ENCODE data around the gene CAPRIN1. TPM values are rescaled to one million over a fixed set of nuclear protein-coding genes. Genes with fewer than 3 reads are reported as not detected.
A peak's percentile ranks its signal among the peaks of the same experiment; 100 is the strongest.
"Not testable (repeated sequence)": the region's sequence is repeated elsewhere in the genome, so short reads cannot be mapped to it uniquely, and the experiment has no call there.

The CAPRIN1 gene
- total RNA-seq, 2 donors from 2014 or later: 151 to 262 TPM

DNA sequence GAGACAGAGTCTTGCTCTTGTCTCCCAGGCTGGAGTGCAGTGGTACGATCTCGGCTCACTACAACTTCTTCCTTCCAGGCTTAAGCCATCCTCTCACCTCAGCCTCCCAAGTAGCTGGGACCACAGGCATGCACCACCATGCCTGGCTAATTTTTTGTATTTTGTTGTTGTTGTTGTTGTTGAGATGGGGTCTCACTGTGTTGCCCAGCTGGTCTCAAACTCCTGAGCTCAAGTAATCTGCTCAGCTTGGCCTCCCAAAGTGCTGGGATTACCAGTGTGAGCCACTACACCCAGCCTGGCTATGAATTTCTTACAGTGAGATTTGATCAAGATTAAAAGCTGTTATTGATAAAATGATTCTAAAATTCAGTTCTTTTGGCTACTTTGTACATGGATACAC, 43.4 kb downstream of the CAPRIN1 start:
- not testable (repeated sequence) for H3K27me3 Mint-ChIP-seq; H3K4me1 Mint-ChIP-seq; H3K9me3 Mint-ChIP-seq; H3K4me3 Mint-ChIP-seq; H3K27ac Mint-ChIP-seq; ATAC-seq (replicated peaks)
- H3K36me3 Mint-ChIP-seq (ENCODE audit: low read depth): peaks cover 100% of the 10 kb centered on the region

DNA sequence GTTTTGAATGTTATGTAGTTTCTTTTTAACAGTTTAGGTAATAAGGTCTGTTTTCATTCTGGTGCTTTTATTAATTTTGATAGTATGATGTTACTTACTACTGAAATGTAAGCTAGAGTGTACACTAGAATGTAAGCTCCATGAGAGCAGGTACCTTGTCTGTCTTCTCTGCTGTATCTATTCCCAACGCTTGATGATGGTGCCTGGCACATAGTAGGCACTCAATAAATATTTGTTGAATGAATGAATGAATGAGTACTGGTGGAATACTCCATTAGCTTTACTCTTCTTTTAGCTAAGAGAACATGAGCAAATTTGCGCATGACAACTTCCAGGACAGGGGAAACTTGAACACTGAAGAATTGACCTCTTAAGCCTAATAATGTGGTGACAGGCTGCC, 47.3 kb downstream of the CAPRIN1 start:
- Mint-ChIP-seq H3K4me3 (no peak overlapping the region), H3K4me1 (peaks cover 1% of the 10 kb centered on the region), H3K9me3 (no peaks in the 10 kb centered on the region), H3K27me3 (no peaks in the 10 kb centered on the region), H3K36me3 (ENCODE audit: low read depth) (peaks cover 85% of the 10 kb centered on the region), H3K27ac (no peak overlapping the region)
- no peak for ATAC-seq (replicated peaks)

DNA sequence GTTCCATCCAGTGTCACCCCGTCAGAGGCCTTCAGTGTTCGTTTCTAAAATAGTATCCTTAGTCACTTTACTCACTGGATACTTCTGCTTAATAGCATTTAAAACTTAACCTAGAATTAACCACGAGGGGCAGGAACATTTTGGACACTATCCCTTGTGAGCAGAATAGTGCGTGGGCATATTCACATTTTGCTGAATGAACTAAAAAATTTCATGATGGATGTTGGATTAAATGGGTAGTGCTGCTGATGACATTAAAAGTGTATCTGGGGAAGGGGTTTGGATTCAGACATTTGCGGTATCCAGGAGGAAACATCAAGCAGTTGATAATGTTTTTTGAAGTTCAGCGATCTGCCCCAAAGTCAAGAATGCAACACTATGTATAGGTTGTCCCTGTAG, 53.1 kb downstream of the CAPRIN1 start:
- H3K27ac Mint-ChIP-seq: peak overlapping the region; percentile 99
- H3K36me3 Mint-ChIP-seq (ENCODE audit: low read depth): peaks cover 77% of the 10 kb centered on the region
- no peaks in the 10 kb centered on the region for H3K27me3 Mint-ChIP-seq
- H3K4me1 Mint-ChIP-seq: peaks cover 27% of the 10 kb centered on the region
- ATAC-seq (replicated peaks): no peak
- H3K4me3 Mint-ChIP-seq: peak overlapping the region; percentile 96
- H3K9me3 Mint-ChIP-seq: no peaks in the 10 kb centered on the region

DNA sequence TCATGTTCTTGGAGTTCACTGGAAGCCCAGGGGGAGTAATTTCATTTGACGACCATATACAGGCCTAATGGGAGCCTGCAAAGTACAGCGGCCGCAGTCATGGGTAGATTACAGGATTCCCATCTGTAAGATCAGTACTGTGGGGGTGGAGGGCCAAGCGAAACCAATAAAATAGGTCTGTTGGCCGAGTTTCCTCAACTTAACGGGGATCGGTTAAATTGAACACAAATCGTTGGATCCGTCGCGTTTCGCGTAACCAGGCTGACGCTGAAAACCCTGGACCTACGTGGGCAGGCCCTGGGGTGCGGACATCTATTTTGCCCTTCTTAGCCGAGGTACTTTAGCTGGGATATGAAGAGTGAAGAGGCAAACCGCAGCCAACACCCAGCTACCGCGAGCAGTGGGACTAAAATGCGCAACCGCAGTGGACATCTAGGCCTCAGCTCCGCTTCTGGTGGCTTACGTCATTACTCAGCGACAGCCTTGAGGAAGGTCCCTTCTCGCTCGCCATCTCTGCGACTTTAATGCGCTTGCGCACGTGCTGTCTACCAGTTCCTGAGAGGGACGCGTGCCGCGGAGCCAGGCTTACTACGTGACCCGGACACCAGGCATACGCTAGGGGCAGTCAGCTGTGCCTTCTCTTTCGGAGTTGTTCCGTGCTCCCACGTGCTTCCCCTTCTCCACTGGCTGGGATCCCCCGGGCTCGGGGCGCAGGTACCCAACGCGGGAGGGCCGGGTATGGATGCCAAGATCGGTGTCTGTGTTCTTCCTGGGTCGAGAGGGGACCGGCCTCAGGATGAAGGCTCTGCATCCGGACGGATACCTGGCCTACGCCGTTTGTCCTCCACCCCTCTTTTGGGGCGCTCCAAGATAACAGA, 53.8 kb downstream of the CAPRIN1 start, which contains the start of gene NAT10:
Gene NAT10 (plus strand): TSS at position 551 of the 878 bp plus-strand sequence. CDS start 2,597 bp downstream, outside the sequence.
- peak; percentile 94 for ATAC-seq (replicated peaks)
- Mint-ChIP-seq H3K9me3 (no peaks in the 10 kb centered on the region), H3K27me3 (no peaks in the 10 kb centered on the region), H3K4me3 (peak within 1 kb of the TSS; percentile 96), H3K36me3 (ENCODE audit: low read depth) (peaks cover 77% of the 10 kb centered on the region), H3K27ac (peak within 1 kb of the TSS; percentile 99), H3K4me1 (peaks cover 27% of the 10 kb centered on the region)

DNA sequence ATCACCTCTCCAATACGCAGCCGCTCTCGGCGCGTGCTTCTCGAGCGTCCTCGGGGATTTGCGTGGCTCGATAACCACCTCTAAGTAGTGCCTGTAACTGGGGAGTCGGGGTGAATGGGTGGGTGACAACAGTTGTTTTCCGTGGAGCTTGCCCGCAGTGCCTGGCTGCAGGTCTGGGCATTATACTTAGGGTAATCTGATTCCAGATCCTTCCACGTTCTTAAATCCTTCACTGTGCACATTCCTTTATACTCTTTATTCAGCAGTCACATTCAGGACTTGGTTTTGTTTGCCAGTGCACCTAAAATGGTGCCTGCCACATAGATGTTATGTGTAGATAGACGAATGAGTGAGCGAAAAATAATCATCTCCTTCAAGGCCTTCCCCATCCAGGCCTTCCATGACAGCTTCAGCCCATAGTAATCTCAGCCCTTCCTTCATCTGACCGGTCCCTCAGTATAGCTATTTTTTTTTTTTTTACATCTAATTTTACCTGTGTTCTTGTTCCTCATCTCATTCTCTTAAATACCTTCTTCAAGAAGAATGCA, 54.5 kb downstream of the CAPRIN1 start:
- Mint-ChIP-seq H3K27ac (peak overlapping the region; percentile 99), H3K4me3 (peak overlapping the region; percentile 96), H3K4me1 (peaks cover 27% of the 10 kb centered on the region), H3K9me3 (no peaks in the 10 kb centered on the region), H3K27me3 (no peaks in the 10 kb centered on the region), H3K36me3 (ENCODE audit: low read depth) (peaks cover 77% of the 10 kb centered on the region)
- no peak for ATAC-seq (replicated peaks)

DNA sequence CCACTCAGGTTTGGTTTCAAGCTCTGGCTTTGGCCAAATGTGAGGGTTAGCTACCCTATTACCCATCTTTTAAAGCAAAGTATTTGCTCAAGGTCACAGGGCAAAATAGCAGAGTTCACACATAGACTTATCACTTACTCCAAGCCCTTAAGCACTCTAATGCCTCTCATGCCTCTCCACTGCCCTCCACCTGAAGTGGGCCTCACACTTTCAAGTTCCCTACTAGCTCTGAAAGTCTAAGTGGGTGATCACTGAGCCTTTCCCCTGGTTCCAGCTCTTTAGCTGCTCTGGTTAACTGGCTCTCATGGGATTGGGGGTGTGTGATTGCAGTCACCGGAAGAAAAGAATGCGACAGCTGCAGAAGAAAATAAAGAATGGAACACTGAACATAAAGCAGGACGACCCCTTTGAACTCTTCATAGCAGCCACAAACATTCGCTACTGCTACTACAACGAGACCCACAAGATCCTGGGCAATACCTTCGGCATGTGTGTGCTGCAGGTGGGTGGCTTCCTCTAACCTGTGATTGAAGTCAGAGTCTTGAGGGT, 60.3 kb downstream of the CAPRIN1 start:
- Mint-ChIP-seq H3K9me3 (no peaks in the 10 kb centered on the region), H3K4me1 (peaks cover 13% of the 10 kb centered on the region), H3K27me3 (no peaks in the 10 kb centered on the region), H3K36me3 (ENCODE audit: low read depth) (peaks cover 99% of the 10 kb centered on the region), H3K4me3 (no peak overlapping the region), H3K27ac (no peak overlapping the region)
- ATAC-seq (replicated peaks): no peak

DNA sequence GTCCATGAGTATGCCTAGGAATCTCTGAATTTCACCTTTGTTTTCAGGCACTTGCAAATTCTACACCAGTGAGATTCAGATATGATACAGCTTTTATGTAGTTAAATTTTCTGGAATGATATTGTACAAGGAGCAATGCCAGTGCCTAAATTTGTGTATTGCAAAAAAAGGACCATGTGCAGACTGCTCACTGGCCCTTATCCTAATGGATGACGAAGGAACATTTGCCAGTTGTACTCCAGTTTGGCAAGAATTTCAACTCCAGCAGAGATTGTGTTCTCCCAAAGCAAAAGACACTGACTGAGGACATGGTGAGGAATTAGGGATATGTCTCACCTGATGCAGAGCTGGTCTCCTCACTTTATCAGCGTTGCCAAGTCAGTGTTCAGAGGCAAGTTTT, 62.5 kb downstream of the CAPRIN1 start:
- peaks cover 99% of the 10 kb centered on the region for H3K36me3 Mint-ChIP-seq (ENCODE audit: low read depth)
- peaks cover 12% of the 10 kb centered on the region for H3K4me1 Mint-ChIP-seq
- no peak overlapping the region for H3K4me3 Mint-ChIP-seq
- H3K27me3 Mint-ChIP-seq: no peaks in the 10 kb centered on the region
- H3K9me3 Mint-ChIP-seq: no peaks in the 10 kb centered on the region
- ATAC-seq (replicated peaks): no peak
- no peak overlapping the region for H3K27ac Mint-ChIP-seq

DNA sequence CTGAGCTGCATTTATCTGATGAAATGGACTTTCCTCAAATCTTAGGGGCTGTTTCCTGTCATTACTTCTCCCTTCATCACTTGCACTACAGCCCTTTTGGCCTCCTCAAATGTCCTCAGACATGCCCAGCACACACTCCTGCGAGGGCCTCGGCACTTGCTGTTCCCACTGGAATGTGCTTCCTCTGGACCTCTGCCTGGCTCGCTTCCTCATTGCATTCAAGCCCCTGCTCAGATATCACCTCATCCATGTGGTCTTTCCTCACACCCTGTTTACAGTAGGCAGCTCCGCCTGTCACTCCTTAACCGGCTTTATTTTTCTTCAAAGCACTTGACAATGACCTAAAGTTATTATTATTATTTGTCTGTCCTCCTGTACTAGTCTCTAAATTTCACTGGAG, 62.9 kb downstream of the CAPRIN1 start:
- H3K4me3 Mint-ChIP-seq: no peak overlapping the region
- H3K27me3 Mint-ChIP-seq: no peaks in the 10 kb centered on the region
- peaks cover 7% of the 10 kb centered on the region for H3K4me1 Mint-ChIP-seq
- H3K27ac Mint-ChIP-seq: no peak overlapping the region
- no peak for ATAC-seq (replicated peaks)
- H3K36me3 Mint-ChIP-seq (ENCODE audit: low read depth): peaks cover 99% of the 10 kb centered on the region
- H3K9me3 Mint-ChIP-seq: no peaks in the 10 kb centered on the region

DNA sequence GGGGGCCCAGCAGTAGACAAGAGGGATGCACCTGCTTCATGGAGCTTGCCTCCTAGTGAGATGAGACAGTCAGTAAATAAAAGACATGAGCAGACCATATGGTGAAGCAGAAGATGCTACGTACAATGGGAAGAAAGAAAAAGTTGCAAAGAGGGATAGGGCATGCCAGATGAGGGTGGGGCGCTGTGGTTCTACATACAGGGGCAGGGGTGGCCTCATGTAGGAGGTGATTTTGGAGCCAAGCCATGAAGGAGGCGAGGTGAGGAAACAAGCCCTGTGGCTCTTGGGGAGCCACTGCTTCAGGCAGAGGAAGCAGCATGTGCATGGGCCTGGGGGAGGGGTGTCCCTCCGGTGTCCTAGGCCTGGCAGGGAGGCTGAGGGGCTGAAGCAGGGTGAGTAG, 69.1 kb downstream of the CAPRIN1 start:
- Mint-ChIP-seq H3K9me3 (no peaks in the 10 kb centered on the region), H3K4me3 (no peak overlapping the region), H3K4me1 (peaks cover 5% of the 10 kb centered on the region), H3K27me3 (no peaks in the 10 kb centered on the region), H3K27ac (no peak overlapping the region), H3K36me3 (ENCODE audit: low read depth) (peaks cover 99% of the 10 kb centered on the region)
- ATAC-seq (replicated peaks): no peak

DNA sequence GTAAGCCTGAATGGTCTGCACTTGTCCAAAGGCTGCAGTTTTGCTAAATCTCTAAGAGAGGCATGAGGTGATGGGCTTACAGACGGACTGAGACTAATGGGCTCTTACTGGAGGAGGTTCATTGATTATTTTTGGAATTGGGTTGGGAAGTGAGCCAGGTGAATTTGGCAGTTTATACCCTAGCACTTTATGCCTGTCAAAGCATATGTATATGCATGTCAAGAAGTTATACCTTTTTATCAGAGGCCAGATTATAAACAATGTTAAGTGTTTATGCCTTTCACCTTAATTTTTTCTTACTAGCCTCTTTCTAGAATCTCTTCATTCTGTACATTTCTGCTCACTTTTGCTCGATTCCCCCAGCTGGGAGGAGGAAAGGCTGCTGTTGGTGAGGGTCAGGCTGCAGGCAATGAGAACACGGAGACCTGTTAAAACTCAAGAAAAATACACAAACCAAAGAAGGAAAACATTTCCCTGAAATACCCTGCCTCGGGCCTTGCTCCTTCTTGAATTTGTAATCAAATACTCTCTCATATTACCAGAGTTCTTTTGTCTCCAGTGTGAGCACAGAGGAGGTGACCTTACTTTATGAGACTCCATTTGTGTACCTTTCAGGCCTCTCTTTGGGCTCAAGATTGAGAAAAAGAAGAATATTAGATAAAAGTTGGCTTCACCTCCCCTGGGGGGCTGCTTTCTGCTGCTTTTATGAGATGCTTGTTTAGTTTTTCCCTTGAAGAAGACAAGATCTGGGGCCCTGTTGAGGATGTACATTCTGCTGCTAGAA, 73.5 kb downstream of the CAPRIN1 start:
- peaks cover 100% of the 10 kb centered on the region for H3K36me3 Mint-ChIP-seq (ENCODE audit: low read depth)
- H3K27me3 Mint-ChIP-seq: no peaks in the 10 kb centered on the region
- no peak overlapping the region for H3K4me3 Mint-ChIP-seq
- no peak for ATAC-seq (replicated peaks)
- peaks cover 5% of the 10 kb centered on the region for H3K4me1 Mint-ChIP-seq
- no peak overlapping the region for H3K27ac Mint-ChIP-seq
- H3K9me3 Mint-ChIP-seq: no peaks in the 10 kb centered on the region

DNA sequence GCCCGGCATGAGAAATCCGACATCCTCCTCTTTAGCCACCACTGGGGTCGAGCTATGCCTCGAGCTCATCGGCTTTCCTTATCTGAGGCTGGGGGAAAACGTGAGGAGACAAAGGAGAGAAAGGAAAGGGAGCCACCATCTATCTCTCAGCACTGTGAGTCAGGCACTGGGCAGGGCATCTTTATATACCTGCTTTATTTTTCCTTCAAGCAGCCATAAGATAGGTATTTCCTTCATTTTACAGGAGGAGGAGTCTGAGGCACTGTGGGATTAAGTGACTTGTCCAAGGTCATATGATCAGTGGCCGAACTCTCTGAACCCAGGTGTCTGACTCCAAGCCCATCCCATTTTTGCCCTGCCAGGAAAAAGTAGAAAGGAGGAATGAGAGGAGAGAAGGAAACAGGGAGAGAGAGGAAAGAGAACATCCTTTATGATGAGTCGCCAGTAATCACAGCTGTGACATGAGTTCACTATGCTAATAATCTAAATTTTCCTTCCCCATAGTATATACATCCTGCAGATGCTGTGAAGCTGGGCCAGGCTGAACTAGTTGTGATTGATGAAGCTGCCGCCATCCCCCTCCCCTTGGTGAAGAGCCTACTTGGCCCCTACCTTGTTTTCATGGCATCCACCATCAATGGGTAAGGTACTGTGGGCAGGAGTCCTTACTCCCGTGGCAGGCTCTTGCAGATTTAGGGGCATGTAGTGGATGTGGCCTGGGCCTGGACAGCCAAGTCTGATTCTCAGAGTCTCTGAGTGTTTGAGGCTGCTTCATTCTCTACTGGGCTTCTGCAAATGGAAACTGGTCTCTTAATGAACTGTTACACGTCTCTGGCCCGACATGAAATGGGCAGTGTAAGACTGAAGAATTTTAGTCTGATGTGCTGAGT, 75.7 kb downstream of the CAPRIN1 start:
- no peak for ATAC-seq (replicated peaks)
- Mint-ChIP-seq H3K36me3 (ENCODE audit: low read depth) (peaks cover 100% of the 10 kb centered on the region), H3K27me3 (no peaks in the 10 kb centered on the region), H3K27ac (no peak overlapping the region), H3K4me3 (no peak overlapping the region), H3K4me1 (no peaks in the 10 kb centered on the region), H3K9me3 (no peaks in the 10 kb centered on the region)

DNA sequence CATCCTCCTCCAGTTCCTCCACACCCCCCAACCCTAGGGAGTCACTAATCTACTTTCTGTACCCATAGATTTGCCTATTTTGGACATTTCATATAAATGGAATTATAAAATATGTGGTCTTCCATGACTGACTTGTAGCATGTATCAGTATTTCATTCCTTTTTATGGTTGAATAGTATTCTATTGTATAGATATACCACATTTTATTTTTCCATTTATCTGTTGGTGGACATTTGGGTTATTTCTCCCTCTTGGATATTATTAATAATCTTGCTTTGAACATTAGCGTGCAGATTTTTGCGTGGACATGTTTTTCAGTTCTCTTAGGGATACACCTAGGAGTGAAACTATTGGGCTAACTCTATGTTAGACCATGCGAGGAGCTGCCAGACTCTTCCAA, 77.3 kb downstream of the CAPRIN1 start:
- H3K4me1 Mint-ChIP-seq: no peaks in the 10 kb centered on the region
- no peak overlapping the region for H3K27ac Mint-ChIP-seq
- no peaks in the 10 kb centered on the region for H3K27me3 Mint-ChIP-seq
- H3K36me3 Mint-ChIP-seq (ENCODE audit: low read depth): peaks cover 100% of the 10 kb centered on the region
- no peaks in the 10 kb centered on the region for H3K9me3 Mint-ChIP-seq
- H3K4me3 Mint-ChIP-seq: no peak overlapping the region
- ATAC-seq (replicated peaks): no peak

DNA sequence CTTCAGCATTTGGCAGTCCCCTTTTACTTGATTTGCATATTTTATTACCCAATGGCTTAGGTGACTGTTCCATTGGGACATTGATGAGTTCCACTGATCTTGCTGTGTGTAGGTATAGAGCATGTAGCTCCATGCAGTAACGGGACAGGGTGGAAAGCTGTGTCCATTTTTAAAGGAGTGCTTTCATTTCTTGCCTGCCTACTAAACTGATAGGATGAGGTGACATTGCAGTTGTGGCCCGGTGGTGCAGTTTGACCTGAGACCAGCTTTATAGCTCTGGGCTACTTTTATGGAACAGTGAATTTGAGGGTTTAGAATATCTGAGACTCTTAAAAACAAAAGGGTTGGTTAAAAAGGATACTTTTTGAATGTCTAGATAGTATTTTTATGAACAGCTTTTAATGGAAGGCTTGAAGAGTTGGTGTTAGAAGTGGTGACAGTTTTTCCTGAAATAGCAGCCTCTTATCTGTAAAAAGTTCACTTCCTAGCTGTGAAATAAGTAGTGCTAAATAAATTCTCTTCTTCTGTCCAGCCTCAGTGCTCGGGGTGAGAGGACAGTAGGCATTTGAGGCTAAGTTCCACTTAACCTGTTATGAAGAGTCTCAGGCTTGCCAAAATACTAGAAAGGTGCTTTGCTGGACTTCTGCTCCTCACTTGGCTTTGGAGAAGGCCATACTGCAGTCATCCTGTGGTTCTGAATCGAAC, 80.9 kb downstream of the CAPRIN1 start:
- Mint-ChIP-seq H3K4me3 (no peak overlapping the region), H3K36me3 (ENCODE audit: low read depth) (peaks cover 100% of the 10 kb centered on the region)

More for the DNA sequence above, 80.9 kb downstream of the CAPRIN1 start:
- Mint-ChIP-seq H3K27me3 (no peaks in the 10 kb centered on the region), H3K27ac (no peak overlapping the region), H3K9me3 (no peaks in the 10 kb centered on the region), H3K4me1 (peaks cover 4% of the 10 kb centered on the region)
- no peak for ATAC-seq (replicated peaks)

Measured in activated T-helper 17 cell treated with anti-CD3 and anti-CD28 coated beads, Interleukin-2, amount 50 U/mL, for 72 hours (primary cell).